NCI-H2029 (cell line): ENCODE results near the gene VCX2.
"Not testable (repeated sequence)": the region's sequence is repeated elsewhere in the genome, so short reads cannot be mapped to it uniquely, and the experiment has no call there.

Experiments
- DNase-seq: peaks from one replicate; lab custom pipeline; 2025; lab: John Stamatoyannopoulos, UW

Gene VCX2

DNA sequence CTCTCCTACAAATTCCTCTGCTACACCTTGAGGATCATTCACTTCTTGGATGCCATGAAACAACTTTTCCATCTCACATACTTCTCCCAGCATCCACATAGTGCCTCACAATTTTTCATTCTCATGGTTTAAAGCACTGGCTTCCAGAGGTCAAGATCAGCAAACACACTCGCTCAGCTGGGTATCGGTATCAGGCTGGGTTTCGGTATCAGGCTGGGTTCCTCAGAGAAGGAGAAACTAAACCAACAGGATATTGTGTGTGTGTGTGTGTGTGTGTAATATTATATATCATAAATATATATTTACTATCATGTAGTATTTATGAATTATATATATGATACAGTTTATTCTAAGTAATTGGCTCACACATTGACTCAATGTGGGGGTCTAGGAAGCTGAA is at the start of gene VCX2:
VCX2 (minus strand) TSS at position 99 of the 400 bp plus-strand sequence. CDS start 624 bp downstream, outside the sequence.
- not testable (repeated sequence) for DNase-seq

GRCh38 chrX:8204943-8205342 is 33.9 kb upstream of the VCX2 start:
- DNase-seq, result no peak

- DNase-seq, result no peak
Observed at GRCh38 chrX:8204169-8204935, 33.3 kb upstream of the VCX2 start.

DNA sequence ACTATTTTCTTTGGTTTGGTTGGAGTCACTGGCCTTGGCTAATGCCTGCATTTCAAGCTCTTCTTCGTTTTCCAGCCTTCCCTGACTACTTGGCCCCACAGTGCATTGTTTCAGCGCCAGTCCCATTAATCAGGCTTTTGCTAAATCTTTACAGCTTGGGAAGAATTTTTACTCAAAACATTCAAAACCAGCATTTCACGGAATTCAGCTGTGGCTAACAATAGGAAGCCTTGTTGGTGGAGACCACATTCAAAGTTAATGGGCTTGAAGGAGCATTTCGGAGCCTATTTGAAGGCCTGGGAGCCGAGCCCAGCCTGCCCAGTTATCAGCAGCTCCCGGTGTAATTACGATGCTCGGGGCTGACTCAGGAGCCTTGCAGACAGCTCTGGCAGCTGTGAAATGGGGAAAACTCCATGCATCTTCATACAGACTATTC is 30.8 kb upstream of the VCX2 start:
- no peak for DNase-seq

DNA sequence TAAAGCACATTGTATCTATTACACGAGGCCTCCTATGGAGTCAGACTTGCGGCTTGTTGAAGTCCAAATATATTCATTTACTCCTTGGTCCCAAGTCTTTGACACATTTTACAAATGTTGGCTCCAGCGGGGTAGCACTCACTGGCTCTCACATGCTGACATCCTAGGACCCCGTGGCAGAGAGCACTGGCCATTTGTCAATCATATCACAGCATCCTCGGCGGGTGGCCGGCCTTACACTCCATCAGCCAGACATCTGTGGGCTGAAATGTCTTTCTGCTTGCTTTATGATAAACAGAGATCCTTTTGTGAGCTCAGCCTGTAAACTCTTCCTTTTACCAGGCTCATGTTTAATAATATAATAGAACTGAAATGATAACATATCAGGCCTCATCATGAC is 25.7 kb upstream of the VCX2 start:
- DNase-seq, result no peak

GRCh38 chrX:8194216-8194615 is 23.1 kb upstream of the VCX2 start:
- DNase-seq, result no peak

- no peak for DNase-seq
Observed at GRCh38 chrX:8192276-8192675, 21.2 kb upstream of the VCX2 start.

DNA sequence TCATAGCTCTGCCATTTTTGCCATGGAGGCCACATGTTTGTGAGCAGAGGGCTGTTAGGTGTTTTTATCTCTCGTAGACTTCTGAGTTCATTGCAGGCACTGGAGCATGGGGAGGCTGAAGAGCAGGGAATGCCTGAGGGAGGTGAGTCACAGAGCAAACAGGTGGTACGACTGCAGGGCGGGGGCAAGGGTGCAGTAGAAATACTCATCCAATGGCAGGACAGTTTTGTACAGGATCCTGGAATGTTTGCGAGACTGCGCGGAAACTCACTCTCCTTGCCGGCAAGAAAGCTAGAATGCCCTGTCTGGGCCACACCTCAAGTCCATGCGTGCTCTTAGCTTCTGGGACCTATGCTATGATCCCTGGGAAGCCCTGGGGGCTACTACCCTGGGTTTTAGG is 20.0 kb upstream of the VCX2 start:
- DNase-seq, result no peak

DNA sequence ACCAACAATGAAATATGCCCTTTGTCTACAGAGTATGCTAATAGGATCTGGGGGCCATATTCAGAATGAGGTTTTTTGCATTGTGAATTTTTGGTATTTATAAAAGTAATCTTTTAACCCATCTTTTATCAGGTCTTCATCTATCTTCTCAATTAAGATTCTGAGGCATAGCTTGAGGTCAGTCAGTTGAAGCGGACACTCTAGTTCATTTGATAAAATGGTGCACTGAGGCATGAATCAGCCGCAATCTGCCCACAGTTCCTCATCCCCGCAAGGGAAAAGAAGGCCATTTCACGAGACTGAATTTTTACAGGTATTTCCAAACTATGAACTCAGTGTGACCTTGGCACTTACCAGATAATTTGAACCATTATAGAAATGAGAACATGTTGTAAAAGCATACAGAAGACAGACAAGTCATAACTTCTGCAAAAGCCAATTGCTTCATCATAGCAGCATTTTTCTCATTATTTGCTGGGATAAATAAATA is 19.3 kb upstream of the VCX2 start:
- no peak for DNase-seq

DNA sequence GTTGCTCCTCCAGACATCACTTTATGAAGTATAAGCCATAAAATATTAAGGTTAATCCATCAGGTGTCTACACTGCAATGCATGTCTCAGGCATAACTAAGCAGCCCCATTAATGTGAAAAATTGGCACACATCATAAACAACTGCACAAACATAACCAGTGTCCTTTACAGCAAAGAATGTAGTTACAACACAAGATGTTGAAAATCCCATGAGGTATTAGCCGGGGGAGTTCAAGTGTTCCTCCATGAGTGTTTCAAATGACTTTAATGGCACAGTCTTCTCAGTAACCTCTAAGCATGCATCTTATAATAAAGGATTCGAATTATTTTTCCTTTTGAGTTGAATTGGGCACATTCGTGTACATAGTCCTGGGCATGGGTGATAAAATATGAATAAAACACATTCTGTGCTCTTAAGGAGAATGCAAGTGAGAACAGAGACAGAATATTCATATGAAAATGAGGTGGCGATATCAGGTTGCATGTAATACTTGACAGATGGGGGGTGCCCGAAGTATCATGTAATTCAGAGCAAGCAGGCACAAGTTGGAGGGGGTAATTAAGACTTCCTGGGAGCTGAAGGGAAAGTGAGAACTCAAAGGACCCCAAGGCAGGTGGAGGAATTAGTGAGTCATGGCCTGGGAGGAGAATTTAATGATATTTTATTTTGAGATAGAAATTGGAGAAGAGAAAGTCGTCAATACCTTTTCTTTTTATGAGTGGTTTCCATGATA is 18.2 kb upstream of the VCX2 start:
- no peak for DNase-seq

DNA sequence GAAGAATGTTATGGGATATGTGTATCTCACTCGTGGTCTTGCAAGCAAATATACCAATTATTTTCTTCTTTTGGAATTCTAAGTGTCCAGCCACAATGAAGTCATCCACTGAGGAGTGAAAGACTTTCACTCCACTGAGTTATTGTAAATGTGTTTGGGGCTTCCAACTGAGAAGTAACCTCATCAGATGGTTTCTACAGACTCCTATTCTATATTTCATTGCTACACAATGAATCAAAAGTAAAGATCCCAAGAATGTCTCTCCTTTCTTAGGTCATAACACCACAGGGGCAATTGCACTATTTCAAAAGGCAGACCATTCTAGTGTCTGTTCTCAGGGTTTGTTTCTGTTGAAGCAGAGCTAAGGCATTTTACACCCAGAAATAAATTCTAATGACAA is 12.3 kb upstream of the VCX2 start:
- no peak for DNase-seq

DNA sequence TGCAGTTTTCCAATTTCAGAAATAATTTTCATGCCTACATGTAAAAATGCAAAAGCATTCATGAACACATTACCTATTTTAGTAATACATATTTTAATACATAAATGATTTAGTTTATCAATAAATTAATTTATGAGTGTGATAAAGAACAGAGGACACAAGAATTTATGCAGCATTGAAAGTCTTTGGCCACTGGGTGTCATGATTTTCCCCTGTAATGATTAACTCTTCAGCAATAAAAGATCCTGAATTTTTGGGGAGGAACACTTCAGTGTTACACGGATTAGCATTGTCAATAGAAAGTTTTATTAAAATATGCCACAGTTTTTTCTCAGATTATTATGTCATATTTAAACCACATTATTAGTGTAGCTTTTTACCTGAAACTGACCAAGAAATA is 8.6 kb upstream of the VCX2 start:
- DNase-seq, result no peak

DNA sequence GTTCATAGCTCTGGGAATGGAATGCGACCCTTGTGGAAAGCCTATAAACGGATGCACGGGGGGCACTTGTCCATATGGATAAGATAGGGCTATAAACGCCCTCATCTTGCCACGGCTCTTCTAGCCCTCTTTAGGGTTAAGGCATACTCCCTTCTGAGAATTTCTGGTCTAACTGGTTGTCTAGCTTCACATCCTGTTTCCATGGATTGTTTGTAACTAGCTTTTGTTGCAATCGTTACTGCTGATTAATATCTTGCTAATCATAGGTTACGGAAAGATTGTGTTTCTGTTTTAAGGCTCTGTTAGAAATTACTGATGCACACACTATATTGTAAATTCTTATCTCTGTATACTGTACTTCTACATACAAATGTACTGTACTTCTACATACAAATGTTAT is 17.1 kb downstream of the VCX2 start:
- DNase-seq, result not testable (repeated sequence)

- no peak for DNase-seq
Observed at GRCh38 chrX:8147226-8147625, 23.8 kb downstream of the VCX2 start.

DNA sequence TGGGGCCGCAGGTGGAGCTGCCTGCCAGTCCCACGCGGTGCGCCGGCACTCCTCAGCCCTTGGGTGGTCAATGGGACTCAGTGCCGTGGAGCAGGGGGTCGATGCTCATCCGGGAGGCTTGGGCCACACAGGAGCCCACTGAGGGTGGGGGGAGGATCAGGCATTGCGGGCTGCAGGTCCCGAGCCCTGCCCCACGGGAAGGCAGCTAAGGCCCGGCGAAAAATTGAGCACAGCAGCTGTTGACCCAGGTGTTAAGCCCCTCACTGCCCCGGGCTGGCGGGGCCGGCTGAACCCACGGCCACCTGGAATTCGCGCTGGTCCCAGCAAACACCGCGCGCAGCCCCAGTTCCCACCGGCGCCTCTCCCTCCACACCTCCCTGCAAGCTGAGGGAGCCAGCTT is 26.1 kb downstream of the VCX2 start:
- no peak for DNase-seq

- DNase-seq, result no peak
Observed at GRCh38 chrX:8141896-8142295, 29.2 kb downstream of the VCX2 start.

- no peak for DNase-seq
Observed at GRCh38 chrX:8140986-8141744, 29.9 kb downstream of the VCX2 start.

DNA sequence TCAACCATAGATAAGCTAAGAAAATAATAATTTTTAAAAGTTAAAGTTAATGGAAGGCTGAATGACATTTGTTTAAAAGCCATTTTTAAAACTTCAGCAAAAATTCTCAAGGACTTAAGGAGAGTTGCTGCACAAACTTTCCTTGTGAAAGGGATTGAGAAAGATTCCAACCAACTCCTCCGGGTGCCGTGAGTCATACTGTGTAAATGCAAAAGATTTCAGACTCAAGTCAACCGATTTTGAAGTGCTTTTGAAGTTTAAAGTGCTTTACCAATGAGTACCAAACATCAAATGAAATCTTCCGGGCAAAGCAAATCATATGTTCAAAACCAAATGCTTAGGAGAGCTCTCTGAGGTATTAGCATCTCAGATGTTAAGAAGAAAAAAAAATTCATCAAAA is 31.4 kb downstream of the VCX2 start:
- DNase-seq, result no peak

- no peak for DNase-seq
Observed at GRCh38 chrX:8138252-8138651, 32.8 kb downstream of the VCX2 start.

DNA sequence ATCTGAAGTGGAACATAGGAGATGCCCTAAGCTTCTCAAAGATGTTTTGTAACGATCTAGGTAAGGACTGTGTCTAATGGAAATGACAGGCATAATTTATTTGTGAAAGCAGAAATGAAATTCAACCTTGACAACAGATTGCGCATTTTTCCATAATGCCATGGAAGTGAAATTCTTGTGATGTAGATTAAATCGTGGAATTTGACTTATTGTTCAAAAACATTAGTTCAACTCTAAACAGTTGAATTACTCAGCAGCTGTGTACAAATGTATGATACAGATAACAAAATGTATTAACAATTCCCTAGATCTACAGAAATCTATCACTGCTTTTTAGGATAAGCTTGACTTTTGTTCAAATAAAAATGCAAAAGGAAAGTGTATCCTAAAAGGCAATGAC is 44.4 kb downstream of the VCX2 start:
- DNase-seq, result no peak

GRCh38 chrX:8126092-8126491 is 45.0 kb downstream of the VCX2 start:
- DNase-seq, result no peak

DNA sequence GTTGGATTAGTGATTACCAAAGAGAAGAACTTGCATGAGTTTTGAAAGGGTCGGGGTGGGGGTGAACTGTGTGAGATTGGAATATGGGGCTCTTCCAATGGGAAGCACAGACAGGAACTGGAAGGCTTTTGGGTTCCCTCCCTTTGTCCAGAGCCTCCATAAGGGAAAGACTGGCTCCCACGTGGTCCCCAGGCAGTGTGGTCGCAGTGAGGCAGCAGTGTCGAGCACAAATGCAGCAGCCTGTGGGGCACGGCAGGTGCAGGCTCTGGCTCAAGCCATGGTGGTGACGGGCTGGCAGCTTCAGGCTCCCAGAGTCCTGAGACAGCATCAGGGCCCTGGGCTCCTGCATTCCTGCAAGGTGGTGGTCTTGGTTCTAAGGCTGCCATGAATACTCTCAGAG is 45.5 kb downstream of the VCX2 start:
- no peak for DNase-seq

DNA sequence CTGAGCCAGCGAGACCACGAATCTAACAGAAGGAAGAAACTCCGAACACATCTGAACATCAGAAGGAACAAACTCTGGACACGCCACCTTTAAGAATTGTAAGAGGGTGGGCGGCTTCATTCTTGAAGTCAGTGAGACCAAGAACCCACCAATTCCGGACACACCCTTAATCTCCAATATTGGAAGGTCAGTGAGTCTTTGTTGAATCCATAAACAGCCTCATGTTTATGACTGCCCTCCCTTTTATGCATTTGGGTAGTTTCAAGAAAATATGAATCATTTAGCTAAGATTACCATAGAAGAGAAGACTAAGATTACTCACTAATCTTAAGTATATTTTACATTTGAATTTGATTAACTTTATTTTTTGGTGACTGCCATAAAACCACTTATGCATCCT is 48.5 kb downstream of the VCX2 start:
- no peak for DNase-seq
